A204.1 (cell line): ENCODE results near the gene ANO10.
"Not testable (repeated sequence)": the region's sequence is repeated elsewhere in the genome, so short reads cannot be mapped to it uniquely, and the experiment has no call there.

ENCODE experiments used
- FAIRE-seq: peaks from 2 replicates; lab custom pipeline; 2012; peaks lifted over from hg19 to GRCh38; lab: Jason Lieb, UNC

ANO10 gene

DNA sequence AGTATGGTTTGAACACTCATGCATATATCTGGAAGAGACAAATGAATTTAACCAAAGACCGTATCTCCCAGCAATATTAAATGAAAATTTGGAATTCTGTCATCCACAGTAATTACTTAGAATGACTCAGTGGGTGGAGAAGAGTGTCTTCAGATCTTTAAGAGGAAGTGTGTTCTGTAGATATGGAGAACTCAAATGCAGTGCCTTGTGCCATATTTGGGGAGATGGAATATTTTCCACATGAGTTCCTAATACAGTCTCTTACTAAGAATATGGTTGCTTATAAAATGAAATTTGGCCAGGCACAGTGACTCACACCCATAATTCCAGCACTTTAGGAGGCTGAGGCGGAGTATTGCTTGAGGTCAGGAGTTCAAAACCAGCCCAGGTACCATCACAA, 40.5 kb downstream of the ANO10 start:
- no peak for FAIRE-seq

- FAIRE-seq, result no peak
Measured at GRCh38 chr3:43580181-43580580, 41.6 kb downstream of the ANO10 start.

GRCh38 chr3:43573576-43573975, 48.2 kb downstream of the ANO10 start:
- FAIRE-seq, result no peak

- not testable (repeated sequence) for FAIRE-seq
Measured at GRCh38 chr3:43565661-43566341, 56.0 kb downstream of the ANO10 start.

DNA sequence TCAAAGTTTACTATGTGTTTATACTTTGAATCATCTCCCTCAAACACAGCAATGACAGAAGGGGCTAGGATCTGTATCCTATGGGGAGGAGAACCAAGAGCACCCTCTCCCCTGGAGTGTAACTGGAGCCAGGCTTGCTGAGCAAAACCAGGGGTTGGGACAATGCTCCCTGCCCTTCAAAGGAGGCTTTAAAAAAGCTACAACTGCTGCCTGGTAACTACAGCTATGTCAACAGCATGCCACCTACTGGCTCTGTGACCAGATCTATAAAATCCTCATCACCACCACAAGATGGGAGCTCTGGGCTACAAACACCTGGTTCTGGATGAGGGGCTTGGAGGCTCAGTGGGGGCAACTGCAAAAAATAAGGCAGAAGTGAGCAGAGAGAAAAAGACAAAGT, 61.9 kb downstream of the ANO10 start:
- no peak for FAIRE-seq

- no peak for FAIRE-seq
Measured at GRCh38 chr3:43558171-43558570, 63.6 kb downstream of the ANO10 start.

DNA sequence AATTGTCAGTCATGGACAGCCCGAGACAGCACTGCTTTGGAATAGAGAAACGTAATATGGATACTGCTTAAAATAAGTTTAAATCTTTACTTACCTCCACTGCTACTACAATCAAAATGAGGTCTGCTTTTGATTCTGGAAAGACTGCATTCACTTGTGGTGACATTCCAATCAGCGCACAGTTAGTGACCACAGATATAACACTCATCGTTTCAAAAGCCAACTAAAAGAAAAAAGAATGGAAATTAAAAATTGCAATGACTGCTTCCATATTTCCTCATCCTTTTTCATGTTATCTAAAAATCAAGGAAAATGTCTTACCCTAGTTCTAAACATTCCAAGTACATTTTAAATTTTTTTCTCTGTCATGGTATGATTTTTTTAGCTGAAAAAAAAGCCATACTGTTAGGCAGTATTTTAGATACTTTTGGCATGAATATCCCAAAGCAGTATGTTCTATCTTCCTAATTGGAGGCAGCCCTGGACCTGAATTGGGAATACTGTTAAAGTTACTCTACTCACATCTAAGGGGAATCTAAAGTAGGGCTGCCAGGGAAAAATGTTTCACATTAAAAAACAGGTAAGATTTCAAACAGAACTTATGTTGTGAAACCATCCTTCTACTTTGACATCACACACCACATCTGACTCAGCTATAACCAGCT, 72.1 kb downstream of the ANO10 start:
- no peak for FAIRE-seq

GRCh38 chr3:43544277-43544676, 77.5 kb downstream of the ANO10 start:
- FAIRE-seq, result peak; percentile 97

DNA sequence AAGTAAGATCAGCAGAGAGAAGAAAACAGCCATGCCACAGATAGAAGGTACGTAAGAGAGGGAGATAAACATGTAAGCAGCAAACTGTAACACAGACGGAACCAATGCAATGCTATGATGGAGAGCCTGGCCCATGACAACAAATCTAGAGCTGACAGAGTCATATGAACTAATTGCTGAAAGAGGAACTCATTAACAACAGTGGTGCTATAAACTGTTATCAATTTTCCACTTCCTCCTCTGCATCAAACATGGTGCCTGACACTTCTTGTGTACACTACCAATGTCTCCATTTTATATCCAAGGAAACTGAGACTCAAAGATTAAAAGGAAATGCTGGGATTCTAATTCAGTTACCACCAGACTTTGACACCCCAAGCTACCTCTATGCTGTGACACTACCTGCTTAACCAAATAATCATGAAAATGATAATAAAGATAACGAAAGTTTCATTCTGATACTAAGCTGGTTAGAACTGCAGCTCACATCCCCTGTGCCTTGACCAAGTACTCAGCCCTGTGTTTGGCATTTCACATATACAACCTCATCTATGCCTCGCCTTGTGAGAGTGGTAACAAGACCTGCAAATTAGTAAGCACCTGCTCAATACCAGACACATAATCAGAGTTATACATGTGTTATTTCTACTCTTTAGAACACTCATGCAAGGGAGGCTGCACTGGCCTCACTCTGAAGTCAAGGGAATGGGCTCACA, 79.3 kb downstream of the ANO10 start:
- FAIRE-seq, result no peak

- no peak for FAIRE-seq
Measured at GRCh38 chr3:43540624-43541023, 81.2 kb downstream of the ANO10 start.

DNA sequence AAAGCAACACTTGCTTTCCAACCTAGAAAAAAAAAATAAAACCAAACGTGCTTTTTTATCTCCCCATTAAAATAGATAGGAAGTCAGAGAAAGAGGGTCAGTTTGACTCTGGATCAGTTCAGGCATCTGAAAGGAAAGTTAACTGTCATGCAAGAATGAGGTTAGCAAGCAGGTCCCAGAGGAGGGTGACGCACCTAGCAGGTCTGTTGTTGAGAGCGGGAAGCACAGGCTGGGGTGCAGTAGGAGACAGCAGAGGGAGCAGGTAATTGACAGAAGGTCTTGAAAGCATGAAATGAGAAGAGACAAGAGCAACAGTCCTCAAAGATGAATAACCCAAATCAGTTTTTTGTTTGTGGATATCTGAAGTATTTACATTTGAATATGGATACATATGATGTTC, 82.5 kb downstream of the ANO10 start:
- FAIRE-seq, result no peak

DNA sequence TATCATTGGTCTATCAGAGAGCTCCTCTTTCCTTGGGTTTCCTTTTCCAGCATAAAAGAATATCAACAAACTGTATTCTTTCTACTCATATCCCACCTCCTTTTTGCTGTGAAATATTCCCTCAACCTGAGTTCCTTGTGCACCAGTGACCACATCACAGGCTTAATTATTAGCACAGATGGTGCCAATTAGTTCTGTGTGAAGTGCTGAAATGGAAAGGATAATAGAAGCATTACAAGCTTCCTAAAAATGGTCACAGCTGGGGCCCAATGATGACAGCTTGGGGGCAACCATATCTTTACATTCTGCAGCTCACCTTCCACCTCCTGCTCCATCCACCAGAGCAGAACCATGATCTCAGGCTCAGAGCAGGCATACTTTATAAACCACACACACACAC, 84.6 kb downstream of the ANO10 start:
- FAIRE-seq, result no peak

DNA sequence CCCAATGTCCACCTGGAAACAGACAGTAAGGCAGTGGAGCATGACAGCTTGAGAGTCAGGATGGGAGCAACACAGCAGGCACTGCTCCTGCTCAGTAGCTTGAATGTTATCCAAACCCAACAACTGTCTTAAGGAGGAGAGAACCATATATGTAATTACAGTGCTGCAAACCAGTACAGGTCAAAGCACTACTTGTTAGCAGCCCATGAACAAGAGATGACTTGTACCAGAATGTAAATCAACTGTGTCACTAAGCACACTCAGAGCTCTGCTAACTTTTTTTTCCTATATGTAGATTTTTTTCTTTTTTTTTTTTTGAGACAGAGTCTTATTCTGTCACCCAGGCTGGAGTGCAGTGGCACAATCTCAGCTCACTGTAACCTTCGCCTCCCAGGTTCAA, 87.1 kb downstream of the ANO10 start:
- FAIRE-seq, result no peak

DNA sequence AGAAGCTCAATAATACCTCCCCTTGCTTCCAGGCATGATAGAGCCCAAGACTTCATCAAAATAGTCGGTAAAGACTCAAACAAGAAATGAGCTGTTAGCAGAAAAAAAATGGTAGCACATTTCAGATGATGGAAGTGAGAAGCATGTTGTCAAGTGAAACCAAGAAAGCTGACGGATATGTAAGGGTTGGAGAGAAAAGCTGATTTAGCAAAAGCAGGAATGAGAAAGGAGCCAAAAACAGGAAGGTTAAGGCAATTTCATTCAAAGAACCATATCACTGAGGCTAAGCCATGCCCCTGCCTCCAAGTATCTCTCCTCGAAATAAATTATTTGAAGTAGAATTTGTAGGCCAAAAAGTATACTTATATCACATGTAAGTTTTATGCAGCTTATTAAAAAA, 88.8 kb downstream of the ANO10 start:
- no peak for FAIRE-seq

DNA sequence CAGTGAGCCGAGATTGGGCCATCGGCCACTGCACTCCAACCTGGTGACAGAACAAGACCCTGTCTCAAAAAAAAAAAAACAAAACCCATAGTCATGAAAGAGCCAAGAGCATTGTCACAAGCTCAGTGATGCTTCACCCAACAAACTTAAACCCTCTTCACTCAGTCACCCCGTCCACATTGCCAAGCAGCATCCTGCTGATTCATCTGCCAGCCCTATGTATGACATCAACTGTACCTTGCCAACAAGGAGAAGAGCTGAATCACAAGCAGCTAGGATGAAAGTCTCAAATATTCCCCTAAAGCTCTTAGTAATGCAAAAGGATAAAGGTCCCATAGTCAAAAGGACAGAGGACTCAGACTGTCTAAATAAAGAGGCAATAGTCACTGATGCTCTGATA, 90.0 kb downstream of the ANO10 start:
- FAIRE-seq, result no peak

GRCh38 chr3:43528498-43529099, 93.2 kb downstream of the ANO10 start:
- no peak for FAIRE-seq

GRCh38 chr3:43526956-43527355, 94.9 kb downstream of the ANO10 start:
- FAIRE-seq, result no peak

GRCh38 chr3:43525941-43526607, 95.7 kb downstream of the ANO10 start:
- FAIRE-seq, result no peak

- FAIRE-seq, result no peak
Measured at GRCh38 chr3:43525386-43525785, 96.4 kb downstream of the ANO10 start.

- FAIRE-seq, result no peak
Measured at GRCh38 chr3:43523454-43524053, 98.3 kb downstream of the ANO10 start.

DNA sequence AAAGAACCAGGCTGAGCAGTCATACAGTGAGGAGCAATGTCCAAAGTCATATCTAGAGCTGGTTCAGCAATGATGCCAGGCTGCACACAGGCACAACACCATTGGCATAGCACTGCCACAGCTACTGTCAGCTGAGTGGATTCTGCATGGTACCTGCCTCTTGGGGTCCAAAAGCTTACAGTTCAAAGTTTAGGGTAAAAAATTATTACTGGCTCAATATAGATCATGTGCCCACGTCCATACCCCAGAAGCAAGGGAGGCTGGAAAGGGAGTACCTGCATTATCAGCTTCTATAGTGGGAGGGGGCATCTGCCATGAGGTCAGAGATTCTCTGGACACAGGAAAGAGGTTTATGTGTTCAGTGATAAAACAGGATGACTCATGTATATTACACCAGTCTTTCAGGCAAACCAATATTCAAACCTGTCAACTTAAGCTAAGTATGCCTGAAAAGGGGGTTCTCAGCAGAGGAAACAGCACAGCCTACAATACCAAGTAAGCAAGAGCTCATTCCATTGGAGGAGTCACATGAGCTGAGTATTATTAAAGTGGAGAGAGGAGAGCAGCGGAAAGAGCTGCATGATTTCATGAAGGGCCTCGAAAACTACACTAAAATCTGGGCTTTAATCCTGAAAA, 99.0 kb downstream of the ANO10 start:
- FAIRE-seq, result no peak

DNA sequence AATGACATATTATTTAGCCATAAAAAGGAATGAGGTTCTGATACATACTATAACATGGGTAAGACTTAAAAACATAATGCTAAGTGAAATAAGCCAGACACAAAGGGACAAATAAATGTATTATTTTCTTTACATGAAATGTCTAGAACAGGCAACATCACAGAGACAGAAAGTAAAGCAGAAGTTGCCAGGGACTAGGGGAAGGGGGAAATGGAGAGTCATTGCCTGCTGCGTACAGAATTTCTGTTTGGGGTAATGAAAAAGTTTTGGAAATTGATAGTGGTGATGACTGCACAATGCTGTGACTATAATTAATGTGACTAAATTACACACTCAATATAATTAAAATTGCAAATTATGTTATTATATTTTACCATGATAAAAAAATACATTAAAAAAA, 99.9 kb downstream of the ANO10 start:
- FAIRE-seq, result no peak
